ENCODE results near the gene FAM78A. TPM values are rescaled to one million over a fixed set of nuclear protein-coding genes. Genes with fewer than 3 reads are reported as not detected.

FAM78A gene
- total and polyA plus RNA-seq, 7 donors, result 0.60 to 11.9 (median 2.0) TPM

DNA sequence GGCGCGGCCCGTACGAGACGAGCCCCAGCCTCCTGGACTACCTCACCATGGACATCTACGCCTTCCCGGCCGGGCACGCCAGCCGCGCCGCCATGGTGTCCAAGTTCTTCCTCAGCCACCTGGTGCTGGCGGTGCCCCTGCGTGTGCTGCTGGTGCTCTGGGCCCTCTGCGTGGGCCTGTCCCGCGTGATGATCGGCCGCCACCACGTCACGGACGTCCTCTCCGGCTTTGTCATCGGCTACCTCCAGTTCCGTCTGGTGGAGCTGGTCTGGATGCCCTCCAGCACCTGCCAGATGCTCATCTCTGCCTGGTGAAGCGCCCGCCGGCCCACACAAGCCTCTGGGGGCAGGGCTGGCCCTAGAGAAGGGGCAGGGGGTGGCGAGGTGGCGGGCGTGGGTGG lies 31.7 kb upstream of the FAM78A start:
- Histone ChIP-seq H3K27ac (no peak overlapping the region), H3K4me3 (no peak overlapping the region), H3K4me1 (no peaks in the 10 kb centered on the region), H3K36me3 (peaks cover 0 to 6% (median 0%) of the 10 kb centered on the region in 4 donors), H3K27me3 (no peaks in the 10 kb centered on the region), H3K9me3 (no peaks in the 10 kb centered on the region)
- no peak for DNase-seq
- TF ChIP-seq POLR2AphosphoS5 (IDR thresholded peaks at IDR 0.05) (no peak), EP300 (IDR thresholded peaks at IDR 0.05) (no peak), POLR2A (IDR thresholded peaks at IDR 0.05) (no peak), CTCF (IDR thresholded peaks at IDR 0.05) (no peak)
- intact Hi-C loops (cut with DNase I), result no loop called here
- WGBS, 2 donors, result 90 to 92% methylated on average over 31 of the region's 31 CpGs

DNA sequence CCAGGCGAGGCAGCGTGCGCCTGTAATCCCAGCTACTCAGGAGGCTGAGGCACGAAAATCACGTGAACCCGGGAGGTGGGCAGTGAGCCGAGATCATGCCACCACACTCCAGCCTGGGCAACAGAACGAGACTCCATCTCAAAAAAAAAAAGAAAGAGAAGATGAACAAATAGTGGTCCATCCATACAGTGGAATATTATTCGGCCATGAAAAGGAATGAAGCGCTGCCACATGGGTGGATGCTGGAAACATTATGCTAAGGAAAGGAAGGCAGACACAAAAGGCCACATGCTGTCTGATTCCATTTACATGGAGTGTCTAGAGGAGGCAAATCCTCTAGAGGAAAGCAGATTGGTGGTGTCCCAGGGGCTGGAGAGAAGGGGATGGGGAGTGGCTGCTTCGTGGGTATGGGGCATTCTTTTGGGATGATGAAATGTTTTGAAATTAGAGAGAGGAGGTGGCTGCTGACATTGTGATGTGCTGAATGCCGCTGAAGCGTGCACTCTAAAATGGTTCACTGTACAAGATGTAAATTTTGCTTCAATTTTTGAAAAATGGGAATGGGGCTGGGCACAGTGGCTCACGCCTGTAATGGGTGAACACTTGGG lies 30.2 kb upstream of the FAM78A start:
- Histone ChIP-seq H3K36me3 (peaks cover 0 to 6% (median 0%) of the 10 kb centered on the region in 4 donors), H3K4me3 (no peak overlapping the region), H3K9me3 (no peaks in the 10 kb centered on the region), H3K27me3 (no peaks in the 10 kb centered on the region), H3K4me1 (no peaks in the 10 kb centered on the region), H3K27ac (no peak overlapping the region)
- TF ChIP-seq CTCF (IDR thresholded peaks at IDR 0.05) (no peak), EP300 (IDR thresholded peaks at IDR 0.05) (no peak), POLR2AphosphoS5 (IDR thresholded peaks at IDR 0.05) (no peak), POLR2A (IDR thresholded peaks at IDR 0.05) (no peak)
- DNase-seq, result no peak
- WGBS, 2 donors, result 94% methylated on average over 14 of the region's 14 CpGs
- intact Hi-C loops (cut with DNase I), result no loop called here

- TF ChIP-seq POLR2A (IDR thresholded peaks at IDR 0.05), result no peak
- TF ChIP-seq CTCF (IDR thresholded peaks at IDR 0.05), result no peak
- no peak for TF ChIP-seq EP300 (IDR thresholded peaks at IDR 0.05)
- TF ChIP-seq POLR2AphosphoS5 (IDR thresholded peaks at IDR 0.05), result no peak
- peaks cover 0 to 6% (median 0%) of the 10 kb centered on the region in 4 donors for H3K36me3 ChIP-seq
- WGBS, 2 donors, result 75 to 79% methylated on average over 19 of the region's 19 CpGs
- H3K27ac ChIP-seq, result no peak overlapping the region
- no peak for DNase-seq
- no peaks in the 10 kb centered on the region for H3K4me1 ChIP-seq
- intact Hi-C loops (cut with DNase I), result no loop called here
- no peaks in the 10 kb centered on the region for H3K27me3 ChIP-seq
- H3K9me3 ChIP-seq, result no peaks in the 10 kb centered on the region
- no peak overlapping the region for H3K4me3 ChIP-seq
Measured at GRCh38 chr9:131304676-131305355, 28.5 kb upstream of the FAM78A start.

DNA sequence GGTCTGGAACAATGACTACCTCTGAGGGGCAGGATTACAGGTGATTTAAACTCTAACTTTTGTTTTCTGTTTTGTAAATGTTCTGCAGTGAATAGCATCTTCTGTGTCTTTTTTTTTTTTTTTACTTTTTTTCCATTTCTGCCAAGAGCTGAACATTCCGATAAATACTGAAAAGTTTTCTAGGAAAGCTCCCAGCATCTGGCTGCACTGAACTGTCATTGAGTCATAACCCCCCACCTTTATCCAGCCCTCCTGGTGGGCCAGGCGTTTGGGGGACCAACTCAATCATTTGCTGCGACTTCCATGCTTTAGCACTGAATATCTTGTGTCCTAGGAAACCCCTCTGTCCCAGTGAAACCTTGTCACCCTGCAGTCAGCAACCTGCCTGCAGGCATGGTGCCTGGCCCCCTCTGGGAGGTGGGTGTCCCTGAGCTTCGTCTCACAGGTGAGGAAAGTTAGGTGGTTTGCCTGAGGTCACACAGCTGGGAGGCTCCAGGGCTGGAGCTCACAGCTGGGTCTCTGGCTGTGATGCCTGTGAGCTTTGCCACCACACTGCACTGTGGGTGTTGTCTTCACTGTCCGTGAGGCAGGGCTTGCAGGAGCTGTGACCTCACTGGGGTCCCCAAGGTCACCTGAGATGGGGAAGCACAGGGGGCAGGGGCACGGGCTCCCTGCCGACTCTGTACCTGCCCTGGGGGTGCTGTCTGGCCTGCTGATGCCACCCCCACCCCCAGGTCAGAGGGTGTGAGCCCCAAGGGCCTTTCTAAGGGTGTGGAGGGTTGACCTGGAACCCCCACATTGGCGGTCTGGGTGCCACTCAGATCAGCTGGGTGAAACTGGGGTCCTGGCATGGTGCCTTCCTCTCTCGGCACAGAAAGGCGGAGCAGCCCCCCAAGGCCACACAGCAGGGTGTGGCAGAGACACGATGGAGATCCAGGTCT lies 27.3 kb upstream of the FAM78A start:
- Histone ChIP-seq H3K27me3 (no peaks in the 10 kb centered on the region), H3K36me3 (peaks cover 0 to 6% (median 0%) of the 10 kb centered on the region in 4 donors), H3K4me1 (peaks cover 0 to under 1% (median 0%) of the 10 kb centered on the region in 4 donors), H3K27ac (no peak overlapping the region), H3K9me3 (no peaks in the 10 kb centered on the region), H3K4me3 (no peak overlapping the region)
- DNase-seq, result no peak
- TF ChIP-seq POLR2AphosphoS5 (IDR thresholded peaks at IDR 0.05), result no peak
- TF ChIP-seq EP300 (IDR thresholded peaks at IDR 0.05), result no peak
- TF ChIP-seq CTCF (IDR thresholded peaks at IDR 0.05), result no peak
- no peak for TF ChIP-seq POLR2A (IDR thresholded peaks at IDR 0.05)
- intact Hi-C loops (cut with DNase I), result no loop called here
- WGBS, 2 donors, result 69 to 85% methylated on average over 11 of the region's 11 CpGs

Data from sigmoid colon (tissue), 7 donors.